Spleen (tissue), 7 donors: ENCODE data around the gene DHX9.

Source experiments
- POLR2A ChIP-seq, 3 donors: fragments of 450-650 bp; IDR thresholded peaks; one replicate each; pipeline ENCODE4 v1.5.1; 2017; ENCODE audit warnings: antibody characterized with exemption in 3 of 3, mild to moderate bottlenecking in 1 of 3
- POLR2AphosphoS5 ChIP-seq, 3 donors: sonication (generic); formaldehyde crosslinking; IDR thresholded peaks; one replicate each; pipeline ENCODE4 v1.5.1; 2017; ENCODE audit warnings: antibody characterized with exemption in 3 of 3
- TF ChIP-seq, protein P1 (sequence below), 11 experiments: fragments of 200-600 bp in 7 of 11; fragments of 450-650 bp in 4 of 11; sonication (generic) in 4 of 11; IDR thresholded peaks in 8 of 11; conservative IDR thresholded peaks in 3 of 11; 1 replicate in 7 of 11; 2 replicates in 4 of 11; pipeline versions ENCODE4 v1.4.0 to v1.8.0; 2016 to 2021; ENCODE audit warnings: antibody characterized with exemption in 11 of 11, inconsistent platforms in 4 of 11, mild to moderate bottlenecking in 1 of 11
- donor health status: DM: no; HTN: no; CAD: no; lungs with moderate emphysema.
- donor health status: DM: no; HTN: no; CAD: no.
- donor health status: DM: no; HTN: no; CAD: no.

DNA sequence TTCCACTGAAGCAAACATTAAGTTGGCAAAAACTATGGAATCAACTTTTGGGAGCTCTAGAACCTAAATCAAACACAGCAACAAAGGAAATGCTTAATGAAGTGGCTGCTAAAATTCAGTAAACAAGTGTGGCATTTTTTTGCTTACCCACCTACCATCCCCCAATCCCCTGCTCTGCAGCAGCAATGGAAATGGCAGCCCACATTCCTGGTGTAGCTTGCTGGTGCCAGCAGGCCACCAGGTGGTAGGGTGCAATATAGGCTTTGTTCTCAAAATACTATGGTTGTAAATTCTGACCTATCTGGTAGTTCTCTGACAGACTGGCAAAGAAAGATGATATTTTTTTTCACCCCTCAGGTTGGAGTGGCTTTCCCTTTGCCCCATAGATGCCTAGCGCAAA is 71.0 kb downstream of the DHX9 start:
- TF ChIP-seq, protein P1, sequence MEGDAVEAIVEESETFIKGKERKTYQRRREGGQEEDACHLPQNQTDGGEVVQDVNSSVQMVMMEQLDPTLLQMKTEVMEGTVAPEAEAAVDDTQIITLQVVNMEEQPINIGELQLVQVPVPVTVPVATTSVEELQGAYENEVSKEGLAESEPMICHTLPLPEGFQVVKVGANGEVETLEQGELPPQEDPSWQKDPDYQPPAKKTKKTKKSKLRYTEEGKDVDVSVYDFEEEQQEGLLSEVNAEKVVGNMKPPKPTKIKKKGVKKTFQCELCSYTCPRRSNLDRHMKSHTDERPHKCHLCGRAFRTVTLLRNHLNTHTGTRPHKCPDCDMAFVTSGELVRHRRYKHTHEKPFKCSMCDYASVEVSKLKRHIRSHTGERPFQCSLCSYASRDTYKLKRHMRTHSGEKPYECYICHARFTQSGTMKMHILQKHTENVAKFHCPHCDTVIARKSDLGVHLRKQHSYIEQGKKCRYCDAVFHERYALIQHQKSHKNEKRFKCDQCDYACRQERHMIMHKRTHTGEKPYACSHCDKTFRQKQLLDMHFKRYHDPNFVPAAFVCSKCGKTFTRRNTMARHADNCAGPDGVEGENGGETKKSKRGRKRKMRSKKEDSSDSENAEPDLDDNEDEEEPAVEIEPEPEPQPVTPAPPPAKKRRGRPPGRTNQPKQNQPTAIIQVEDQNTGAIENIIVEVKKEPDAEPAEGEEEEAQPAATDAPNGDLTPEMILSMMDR (IDR thresholded peaks at IDR 0.05 in 8 of 11, conservative IDR thresholded peaks at IDR 0.05 in 3 of 11) = no peak
- TF ChIP-seq POLR2AphosphoS5 (IDR thresholded peaks at IDR 0.05) = no peak
- TF ChIP-seq POLR2A (IDR thresholded peaks at IDR 0.05) = no peak
